HCT116 (cell line): ENCODE measurements around the gene TTC21B. TPM values are rescaled to one million over a fixed set of nuclear protein-coding genes. Genes with fewer than 3 reads are reported as not detected.

Source experiments
- ATAC-seq: fragments of 200-7000 bp; cut with Tn5 transposase; 2 replicates; pipeline ENCODE4 v1.9.1; 2020; ENCODE audit warnings: mild to moderate bottlenecking, moderate library complexity
- BruUV-seq: library from RNA; stranded (reverse); fragments of 400-500 nt; replicated peaks from 2 replicates; lab custom pipeline; 2021; lab: Mats Ljungman, UMichigan
- CTCF ChIA-PET: fragments of 300-600 bp; sonication (Branson Sonifier 250); formaldehyde crosslinking; loops from one replicate; lab custom pipeline; 2021; ENCODE audit warnings: antibody characterized with exemption; lab: Charles Lee
- POLR2A ChIA-PET: fragments of 300-600, 350-600 bp; sonication (Branson Sonifier 250); formaldehyde crosslinking; loops from one replicate; lab custom pipeline; 2021; ENCODE audit warnings: antibody characterized with exemption; lab: Charles Lee
- RAD21 ChIA-PET, 2 experiments: fragments of 300-600 bp; sonication (Branson Sonifier 250); formaldehyde crosslinking; loops; one replicate each; lab custom pipeline; 2023; ENCODE audit warnings: low total read pairs in 2 of 2; ENCODE audit not compliant: uncharacterized antibody in 2 of 2, unreplicated experiment in 2 of 2, low non-redundant PET in 1 of 2; lab: Charles Lee
- DNase-seq: peaks from one replicate; pipeline ENCODE4 v3.0.0-alpha.2; 2010; ENCODE audit warnings: low read depth, low spot score
- H2AFZ ChIP-seq: fragments of 200-600 bp; shearing (Covaris generic), sonication (generic); 2 replicates; pipeline ENCODE4 v1.6.1; 2017; ENCODE audit warnings: low read depth, mixed run types, mixed read lengths, antibody characterized with exemption, low read length; ENCODE audit not compliant: poor library complexity, severe bottlenecking
- H3K27ac ChIP-seq: 2 replicates; pipeline ENCODE4 v1.5.1; 2012; ENCODE audit warnings: low read depth, low read length
- H3K27me3 ChIP-seq: fragments of 200-600 bp; sonication (generic); 2 replicates; pipeline ENCODE4 v1.6.1; 2016; ENCODE audit warnings: mixed run types, low read length, mixed read lengths; ENCODE audit not compliant: insufficient read depth
- H3K36me3 ChIP-seq, 2 experiments: fragments of 200-500 bp in 1 of 2; fragments of 200-600 bp in 1 of 2; sonication (Bioruptor generic) in 1 of 2; sonication (generic) in 1 of 2; 2 replicates each; pipeline versions ENCODE4 v1.5.1 to v1.6.1; 2014 to 2016; ENCODE audit warnings: low read length in 2 of 2, inconsistent platforms in 1 of 2, mixed read lengths in 1 of 2, mixed run types in 1 of 2; ENCODE audit not compliant: insufficient read depth in 2 of 2, control insufficient read depth in 1 of 2
- H3K4me1 ChIP-seq, 2 experiments: fragments of 200-600 bp in 1 of 2; sonication (generic) in 1 of 2; 2 replicates each; pipeline versions ENCODE4 v1.5.1 to v1.6.1; 2012 to 2017; ENCODE audit warnings: low read length in 2 of 2, inconsistent platforms in 1 of 2, mild to moderate bottlenecking in 1 of 2, mixed read lengths in 1 of 2, mixed run types in 1 of 2, moderate library complexity in 1 of 2; ENCODE audit not compliant: insufficient read depth in 2 of 2, control insufficient read depth in 1 of 2
- H3K4me2 ChIP-seq: fragments of 200-600 bp; sonication (generic); 2 replicates; pipeline ENCODE4 v1.6.1; 2017; ENCODE audit warnings: mixed run types, low read length, mixed read lengths
- H3K4me3 ChIP-seq, 2 experiments: fragments of 200-600 bp in 1 of 2; sonication (generic) in 1 of 2; replicated peaks in 1 of 2; 2 replicates each; pipeline ENCODE4 v1.5.1; 2011 to 2016; ENCODE audit warnings: low read length in 2 of 2, control low read depth in 1 of 2, low read depth in 1 of 2, mild to moderate bottlenecking in 1 of 2, mixed read lengths in 1 of 2, mixed run types in 1 of 2
- H3K79me2 ChIP-seq: fragments of 200-600 bp; sonication (generic); 2 replicates; pipeline ENCODE4 v1.6.1; 2017; ENCODE audit warnings: mild to moderate bottlenecking, mixed run types, low read length, moderate library complexity, mixed read lengths; ENCODE audit not compliant: insufficient read depth
- H3K9ac ChIP-seq: fragments of 200-600 bp; sonication (generic); 2 replicates; pipeline ENCODE4 v1.6.1; 2016; ENCODE audit warnings: low read length, mixed read lengths
- H3K9me2 ChIP-seq: fragments of 200-600 bp; sonication (generic), shearing (Covaris generic); 2 replicates; pipeline ENCODE4 v1.6.1; 2017; ENCODE audit warnings: mixed run types, mild to moderate bottlenecking, moderate library complexity; ENCODE audit not compliant: insufficient read depth
- H3K9me3 ChIP-seq, 2 experiments: fragments of 200-500 bp in 1 of 2; fragments of 200-600 bp in 1 of 2; sonication (Bioruptor generic) in 1 of 2; sonication (generic) in 1 of 2; 2 replicates each; pipeline ENCODE4 v1.6.1; 2014 to 2017; ENCODE audit warnings: low read length in 2 of 2, mixed read lengths in 2 of 2, inconsistent platforms in 1 of 2, low read depth in 1 of 2, mild to moderate bottlenecking in 1 of 2, mixed run types in 1 of 2, moderate library complexity in 1 of 2; ENCODE audit not compliant: control insufficient read depth in 1 of 2, insufficient read depth in 1 of 2
- H4K20me1 ChIP-seq: fragments of 200-600 bp; sonication (generic), shearing (Covaris generic); 2 replicates; pipeline ENCODE4 v1.6.1; 2017; ENCODE audit warnings: mixed run types, mild to moderate bottlenecking, moderate library complexity; ENCODE audit not compliant: insufficient read depth
- EZH2 ChIP-seq: fragments of 200-600 bp; sonication (generic); IDR thresholded peaks from 2 replicates; pipeline ENCODE4 v1.6.1; 2017; ENCODE audit warnings: antibody characterized with exemption, mixed run types
- EZH2phosphoT487 ChIP-seq: fragments of 200-600 bp; IDR thresholded peaks from 2 replicates; pipeline ENCODE4 v1.6.1; 2018; ENCODE audit warnings: antibody characterized with exemption, borderline replicate concordance
- FOSL1 ChIP-seq: IDR thresholded peaks from 2 replicates; pipeline ENCODE4 v1.6.1; 2012; ENCODE audit warnings: low read depth
- MAX ChIP-seq: IDR thresholded peaks from 2 replicates; pipeline ENCODE4 v1.6.1; 2012
- REST ChIP-seq: IDR thresholded peaks from 2 replicates; pipeline ENCODE4 v1.6.1; 2012; ENCODE audit warnings: low read depth
- SP1 ChIP-seq: IDR thresholded peaks from 2 replicates; pipeline ENCODE4 v1.6.1; 2012; ENCODE audit warnings: low read depth
- intact Hi-C: fragments of 100-400 bp; cut with micrococcal nuclease; formaldehyde crosslinking; loops from 2 replicates; pipeline ENCODE4 v1.10.0; 2022
- total RNA-seq: library from RNA; stranded (reverse); gene quantifications from one replicate; pipeline ENCODE4 v1.2.1, GENCODE V29; 2021; ENCODE audit not compliant: unreplicated experiment

The TTC21B gene
- total RNA-seq, 1 experiment from 2014 or later = 12.2 TPM

DNA sequence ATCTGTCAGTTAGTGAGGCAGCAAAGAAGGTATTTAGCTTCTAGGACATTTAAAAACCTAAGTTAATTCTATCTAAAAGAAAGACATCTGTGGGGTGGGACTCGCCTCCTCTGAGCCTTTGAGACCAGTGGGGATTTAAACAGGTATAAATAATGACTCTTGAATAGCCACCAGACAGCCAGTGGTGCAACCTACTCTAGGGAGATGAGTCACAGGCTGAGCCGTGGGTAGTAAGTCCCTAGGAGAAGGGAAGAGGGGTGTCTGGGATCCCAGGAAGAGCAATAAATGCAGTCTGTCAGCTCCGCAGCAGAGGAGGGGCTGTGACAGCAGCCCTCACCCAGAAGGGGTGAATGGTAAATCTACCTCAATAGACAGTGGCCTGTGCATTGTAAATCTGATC, 116.5 kb downstream of the TTC21B start:
- DNase-seq (no peak), ATAC-seq (no peak)
- no peaks in the 10 kb centered on the region for H3K36me3 ChIP-seq
- TF ChIP-seq EZH2phosphoT487 = no peak
- no peak overlapping the region for H2AFZ ChIP-seq
- H3K4me3 ChIP-seq = no peak overlapping the region
- no peaks in the 10 kb centered on the region for H3K27me3 ChIP-seq
- H3K79me2 ChIP-seq = no peaks in the 10 kb centered on the region
- peaks cover 0 to 4% of the 10 kb centered on the region in 2 experiments; a peak in 2 of 4 replicates for H3K4me1 ChIP-seq
- H3K9ac ChIP-seq = no peak overlapping the region
- POLR2A ChIA-PET = no interaction called here
- H3K4me2 ChIP-seq = no peak overlapping the region
- BruUV-seq = no TSS peak
- CTCF ChIA-PET = no interaction called here
- intact Hi-C loops = no loop called here
- no peaks in the 10 kb centered on the region for H3K9me3 ChIP-seq
- RAD21 ChIA-PET = no interaction called here
- no peak overlapping the region for H3K27ac ChIP-seq
- H3K9me2 ChIP-seq = no peaks in the 10 kb centered on the region
- no peaks in the 10 kb centered on the region for H4K20me1 ChIP-seq

- no peaks in the 10 kb centered on the region for H3K27me3 ChIP-seq
Observed at GRCh38 chr2:165835363-165835762, 118.2 kb downstream of the TTC21B start.

More at GRCh38 chr2:165835363-165835762, 118.2 kb downstream of the TTC21B start:
- Histone ChIP-seq H3K4me1 (peaks cover 0 to 4% of the 10 kb centered on the region in 2 experiments; a peak in 2 of 4 replicates), H2AFZ (no peak overlapping the region), H3K79me2 (no peaks in the 10 kb centered on the region), H3K27ac (no peak overlapping the region), H4K20me1 (no peaks in the 10 kb centered on the region), H3K9ac (no peak overlapping the region), H3K4me3 (no peak overlapping the region), H3K36me3 (no peaks in the 10 kb centered on the region), H3K9me2 (no peaks in the 10 kb centered on the region), H3K9me3 (no peaks in the 10 kb centered on the region), H3K4me2 (no peak overlapping the region)
- no peak for ATAC-seq
- no peak for DNase-seq
- intact Hi-C loops = no loop called here
- ChIA-PET POLR2A (no interaction called here), CTCF (no interaction called here), RAD21 (no interaction called here)
- TF ChIP-seq REST (no peak), SP1 (no peak), MAX (no peak), FOSL1 (no peak), EZH2 (no peak)
- BruUV-seq = no TSS peak
